Pancreas (tissue), 10 donors: ENCODE results near the gene PDK2. TPM values are rescaled to one million over a fixed set of nuclear protein-coding genes. Genes with fewer than 3 reads are reported as not detected.

Source experiments
- ATAC-seq, 4 donors: fragments of 200-7000 bp; cut with Tn5 transposase; one replicate each; pipeline versions ENCODE4 v1.8.0 to v1.9.1; 2020; ENCODE audit warnings: mild to moderate bottlenecking in 4 of 4, moderate library complexity in 4 of 4
- DNase-seq, 6 donors: peaks; one replicate each; pipeline ENCODE4 v3.0.0-alpha.2; 2020
- FAIRE-seq: peaks from 2 replicates; lab custom pipeline; 2012; peaks lifted over from hg19 to GRCh38; lab: Jason Lieb, UNC
- H3K27ac ChIP-seq, 4 donors: fragments of 200-600 bp; sonication (generic); 1 replicate in 3 of 4; 2 replicates in 1 of 4; pipeline versions ENCODE4 v1.5.0 to v1.8.0; 2020
- H3K27me3 ChIP-seq, 4 donors: fragments of 200-600 bp; one replicate each; pipeline ENCODE4 v1.8.0; 2021
- H3K36me3 ChIP-seq, 3 donors: fragments of 200-600 bp; sonication (generic) in 1 of 3; one replicate each; pipeline versions ENCODE4 v1.5.0 to v1.8.0; 2020 to 2021
- H3K4me1 ChIP-seq, 3 donors: fragments of 200-600 bp; one replicate each; pipeline ENCODE4 v1.8.0; 2021
- H3K4me3 ChIP-seq, 4 donors: fragments of 200-600 bp; sonication (generic) in 2 of 4; one replicate each; pipeline versions ENCODE4 v1.5.0 to v1.8.0; 2020 to 2021
- H3K9me3 ChIP-seq, 4 donors: fragments of 200-600 bp; one replicate each; pipeline ENCODE4 v1.8.0; 2021
- CTCF ChIP-seq, 4 donors: fragments of 200-600 bp; sonication (generic) in 3 of 4; IDR thresholded peaks; one replicate each; pipeline versions ENCODE4 v1.5.0 to v1.8.0; 2021; ENCODE audit warnings: antibody characterized with exemption in 4 of 4
- WGBS, 2 donors: extraction: QIAGEN DNeasy Blood & Tissue Kit; methylation state at CpG; one replicate each; pipeline ENCODE4 v1.1.7; 2013; 5-methylcytosine and 5-hydroxymethylcytosine counted together
- intact Hi-C, 3 donors: fragments of 100-400 bp; cut with DNase I; formaldehyde crosslinking; loops; one replicate each; pipeline versions ENCODE4 v1.11.1 to v1.14.2; 2022
- polyA plus RNA-seq, 2 donors: library from polyadenylated mRNA; stranded (reverse); fragments of 200-250 nt; gene quantifications; one replicate each; pipeline ENCODE4 v1.2.3, GENCODE V29; 2013
- total RNA-seq, 6 donors: library from RNA; stranded (reverse); fragmentation: NEBNext Ultra II Directional in 4 of 6; extraction: Animal tissue kit (Norgen Biotek cat#: 25700) in 4 of 6; gene quantifications; one replicate each; pipeline versions ENCODE4 v1.2.1 to v1.2.4, GENCODE V29; 2021 to 2023
- donor health status: healthy with polysubstance abuse.
- donor health status: DM: no; HTN: no; CAD: no; lungs with moderate emphysema.
- donor health status: DM: no; HTN: no; CAD: no.
- donor health status: control.
- donor health status: control.
- donor health status: Bipolar disorder and iron deficiency.
- donor health status: DM: yes; HTN: yes; CAD: no.
- donor health status: DM: no; HTN: no; CAD: no.
- donor health status: DM: no; HTN: no; CAD: no.
- donor health status: DM: yes; HTN: yes; CAD: no.

Gene PDK2
- total and polyA plus RNA-seq, 8 donors, result 15.3 to 50.0 (median 29.1) TPM

GRCh38 chr17:50112694-50113093, 17.5 kb downstream of the PDK2 start:
- Histone ChIP-seq H3K27me3 (no peaks in the 10 kb centered on the region), H3K4me3 (no peak overlapping the region), H3K36me3 (peaks cover 0 to 11% (median 4%) of the 10 kb centered on the region in 3 donors), H3K9me3 (no peaks in the 10 kb centered on the region), H3K4me1 (peaks cover 5 to 21% (median 21%) of the 10 kb centered on the region in 3 donors), H3K27ac (no peak overlapping the region)
- ATAC-seq (peak in 3 of 4 donors; percentile 11 to 15 (median 15)), DNase-seq (peak in 2 of 6 donors; percentile 66 to 78), FAIRE-seq (no peak)
- intact Hi-C loops, result no loop called here
- WGBS, 2 donors, result 56 to 61% methylated on average over 17 of the region's 17 CpGs
- no peak for TF ChIP-seq CTCF (IDR thresholded peaks at IDR 0.05)

- Histone ChIP-seq H3K9me3 (no peaks in the 10 kb centered on the region), H3K4me3 (no peak overlapping the region), H3K36me3 (peaks cover 0 to 5% (median 0%) of the 10 kb centered on the region in 3 donors), H3K4me1 (peaks cover 5 to 21% (median 21%) of the 10 kb centered on the region in 3 donors), H3K27me3 (no peaks in the 10 kb centered on the region), H3K27ac (no peak overlapping the region)
- TF ChIP-seq CTCF (IDR thresholded peaks at IDR 0.05), result no peak
- FAIRE-seq (no peak), ATAC-seq (no peak), DNase-seq (peak in 3 of 6 donors; percentile 62 to 72 (median 64))
- WGBS, 2 donors, result 61 to 77% methylated on average over 7 of the region's 7 CpGs
- intact Hi-C loops, result no loop called here
Measured at GRCh38 chr17:50113624-50114320, 18.6 kb downstream of the PDK2 start.

- Histone ChIP-seq H3K4me1 (peaks cover 5 to 21% (median 21%) of the 10 kb centered on the region in 3 donors), H3K27me3 (no peaks in the 10 kb centered on the region), H3K27ac (no peak overlapping the region), H3K9me3 (no peaks in the 10 kb centered on the region), H3K4me3 (no peak overlapping the region), H3K36me3 (peaks cover 0 to under 1% (median 0%) of the 10 kb centered on the region in 3 donors)
- intact Hi-C loops, result no loop called here
- 75% methylated on average over 4 of the region's 4 CpGs for WGBS, 2 donors
- no peak for DNase-seq
- TF ChIP-seq CTCF (IDR thresholded peaks at IDR 0.05), result no peak
- no peak for FAIRE-seq
- ATAC-seq, result no peak
Measured at GRCh38 chr17:50114401-50114800, 19.2 kb downstream of the PDK2 start.

- Histone ChIP-seq H3K9me3 (no peaks in the 10 kb centered on the region), H3K27me3 (no peaks in the 10 kb centered on the region), H3K4me3 (no peak overlapping the region), H3K36me3 (no peaks in the 10 kb centered on the region), H3K4me1 (peaks cover 5 to 21% (median 21%) of the 10 kb centered on the region in 3 donors), H3K27ac (no peak overlapping the region)
- ATAC-seq, result peak in 2 of 4 donors; percentile 8 to 12
- intact Hi-C loops, result no loop called here
- DNase-seq, result peak in 1 of 6 donors; percentile 38
- FAIRE-seq, result no peak
- 10 to 15% methylated on average over 6 of the region's 6 CpGs for WGBS, 2 donors
- TF ChIP-seq CTCF (IDR thresholded peaks at IDR 0.05), result peak in 2 of 4 donors; percentile 20 to 21
Measured at GRCh38 chr17:50114849-50115357, 19.8 kb downstream of the PDK2 start.

GRCh38 chr17:50115756-50116155, 20.6 kb downstream of the PDK2 start:
- intact Hi-C loops, result no loop called here
- peaks cover 5 to 18% (median 18%) of the 10 kb centered on the region in 3 donors for H3K4me1 ChIP-seq
- H3K27ac ChIP-seq, result no peak overlapping the region
- no peak for ATAC-seq
- H3K27me3 ChIP-seq, result no peaks in the 10 kb centered on the region
- 51 to 75% methylated on average over 9 to 17 of the region's 17 CpGs for WGBS, 2 donors
- no peaks in the 10 kb centered on the region for H3K36me3 ChIP-seq
- TF ChIP-seq CTCF (IDR thresholded peaks at IDR 0.05), result no peak
- H3K4me3 ChIP-seq, result no peak overlapping the region
- no peaks in the 10 kb centered on the region for H3K9me3 ChIP-seq
- no peak for FAIRE-seq
- DNase-seq, result peak in 2 of 6 donors; percentile 52 to 70
